PFSK-1 (cell line): Measurements from ENCODE around the gene CDPF1.

Experiments
- FOXP2 ChIP-seq: optimal IDR thresholded peaks from 2 replicates; pipeline ENCODE3; 2011; ENCODE audit warnings: borderline replicate concordance, control low read depth, inconsistent platforms; ENCODE audit not compliant: insufficient read depth; ENCODE audit errors: extremely low read length, extremely low read depth
- POLR2AphosphoS5 ChIP-seq: IDR thresholded peaks from 2 replicates; pipeline ENCODE4 v1.6.1; 2012; ENCODE audit warnings: low read depth, mild to moderate bottlenecking, control low read depth, low read length, moderate library complexity
- REST ChIP-seq, 2 experiments: IDR thresholded peaks; 2 replicates each; pipeline versions ENCODE4 v1.6.1 to v1.8.0; 2011 to 2012; ENCODE audit warnings: low read depth in 2 of 2, low read length in 2 of 2, control low read depth in 1 of 2, inconsistent platforms in 1 of 2, mild to moderate bottlenecking in 1 of 2, moderate library complexity in 1 of 2; ENCODE audit not compliant: insufficient read depth in 1 of 2
- SIN3A ChIP-seq: IDR thresholded peaks from 2 replicates; pipeline ENCODE4 v1.6.1; 2012; ENCODE audit warnings: mild to moderate bottlenecking, low read length, moderate library complexity, borderline replicate concordance; ENCODE audit not compliant: insufficient read depth
- TAF1 ChIP-seq: IDR thresholded peaks from 2 replicates; pipeline ENCODE4 v1.6.1; 2012; ENCODE audit warnings: low read length, control low read depth, borderline replicate concordance; ENCODE audit not compliant: insufficient read depth

- no peak for TF ChIP-seq TAF1
- no peak for TF ChIP-seq FOXP2
- TF ChIP-seq SIN3A, result no peak
- no peak for TF ChIP-seq REST (IDR thresholded peaks at IDR 0.05; ENCODE audit: insufficient read depth in 1 of 2, low read depth in 2 of 2, low read length in 2 of 2)
- TF ChIP-seq POLR2AphosphoS5, result no peak
Measured at GRCh38 chr22:46278656-46279645, 28.9 kb upstream of the CDPF1 start.
